ENCODE data around the gene DICER1.

DICER1 gene

GRCh38 chr14:95127531-95127911 is 29.8 kb downstream of the DICER1 start:
- in situ Hi-C loops (cut with HindIII; ENCODE audit: low sequenced_read_pairs) = loop anchor here (25.0 kb wide), 1 partner anchor 410 kb away; the partner anchor contains the start of gene GLRX5

GRCh38 chr14:95126906-95127530 is 30.3 kb downstream of the DICER1 start:
- in situ Hi-C loops (cut with HindIII; ENCODE audit: low sequenced_read_pairs) = loop anchor here (25.0 kb wide), 1 partner anchor 410 kb away; the partner anchor contains the start of gene GLRX5

- in situ Hi-C loops (cut with HindIII; ENCODE audit: low sequenced_read_pairs) = loop anchor here (25.0 kb wide), 1 partner anchor 411 kb away; the partner anchor contains the start of gene GLRX5
Measured at GRCh38 chr14:95125915-95126314, 31.4 kb downstream of the DICER1 start.

GRCh38 chr14:95125221-95125620 is 32.1 kb downstream of the DICER1 start:
- in situ Hi-C loops (cut with HindIII; ENCODE audit: low sequenced_read_pairs) = loop anchor here (25.0 kb wide), 1 partner anchor 412 kb away; the partner anchor contains the start of gene GLRX5

DNA sequence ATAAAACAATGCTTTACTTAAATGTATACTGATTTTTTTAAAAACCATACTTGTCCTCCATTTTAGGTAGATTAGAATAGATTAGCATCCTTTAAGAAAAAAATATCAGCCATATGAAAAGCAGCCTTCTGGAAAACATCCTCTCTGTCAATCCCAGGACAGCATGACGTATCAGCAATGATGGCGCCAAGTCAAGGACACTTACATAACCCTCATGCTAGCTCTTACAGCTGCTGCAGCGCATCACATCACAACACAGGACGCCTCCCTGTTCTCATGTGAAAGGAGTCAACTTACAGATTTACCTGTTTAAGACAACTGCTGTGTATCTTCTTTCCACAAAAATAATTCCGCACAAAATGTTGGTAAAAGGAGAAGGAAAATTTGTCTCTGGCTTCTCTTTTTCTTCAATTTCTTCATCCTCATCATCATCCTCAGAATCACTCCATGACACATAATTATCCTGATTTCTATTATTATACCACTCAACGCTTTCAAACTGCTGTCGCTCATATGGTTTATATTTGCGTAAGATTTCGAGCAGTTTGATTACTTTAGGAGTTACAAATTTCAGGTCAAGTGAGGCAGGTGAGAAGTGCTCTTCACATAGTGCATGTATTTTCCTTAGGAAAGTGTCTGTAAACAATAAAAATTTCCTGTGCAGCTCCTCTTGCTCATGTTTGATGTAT is 33.3 kb downstream of the DICER1 start:
- in situ Hi-C loops (cut with HindIII; ENCODE audit: low sequenced_read_pairs) = loop anchor here (5.0 kb wide), 1 partner anchor 38 kb away; no protein-coding TSS in a partner anchor

DNA sequence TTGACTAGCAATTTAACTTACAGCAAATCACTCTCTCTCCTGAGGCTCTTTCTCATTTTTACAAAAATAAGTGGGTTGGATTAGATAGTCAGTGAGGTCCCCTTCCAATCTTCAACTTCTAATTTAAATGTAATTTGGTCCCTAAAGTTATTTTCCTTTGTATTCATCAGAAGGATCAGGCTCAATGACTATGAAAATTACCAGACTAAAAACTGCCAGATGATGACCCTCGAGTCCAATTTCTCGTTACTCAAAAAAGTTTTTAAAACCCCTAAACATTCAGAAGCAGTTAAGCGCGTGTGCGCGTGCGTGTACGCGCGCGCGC is 34.7 kb downstream of the DICER1 start:
- in situ Hi-C loops (cut with HindIII; ENCODE audit: low sequenced_read_pairs) = loop anchor here (5.0 kb wide), 1 partner anchor 40 kb away; no protein-coding TSS in a partner anchor

GRCh38 chr14:95121911-95122620 is 35.3 kb downstream of the DICER1 start:
- in situ Hi-C loops (cut with HindIII; ENCODE audit: low sequenced_read_pairs) = loop anchor here (5.0 kb wide), 1 partner anchor 40 kb away; no protein-coding TSS in a partner anchor

- in situ Hi-C loops (cut with HindIII; ENCODE audit: low sequenced_read_pairs) = no loop called here
Measured at GRCh38 chr14:95119336-95119735, 38.0 kb downstream of the DICER1 start.

- in situ Hi-C loops (cut with HindIII; ENCODE audit: low sequenced_read_pairs) = no loop called here
Measured at GRCh38 chr14:95117937-95118721, 39.2 kb downstream of the DICER1 start.

GRCh38 chr14:95113476-95113875 is 43.9 kb downstream of the DICER1 start:
- in situ Hi-C loops (cut with HindIII; ENCODE audit: low sequenced_read_pairs) = no loop called here

DNA sequence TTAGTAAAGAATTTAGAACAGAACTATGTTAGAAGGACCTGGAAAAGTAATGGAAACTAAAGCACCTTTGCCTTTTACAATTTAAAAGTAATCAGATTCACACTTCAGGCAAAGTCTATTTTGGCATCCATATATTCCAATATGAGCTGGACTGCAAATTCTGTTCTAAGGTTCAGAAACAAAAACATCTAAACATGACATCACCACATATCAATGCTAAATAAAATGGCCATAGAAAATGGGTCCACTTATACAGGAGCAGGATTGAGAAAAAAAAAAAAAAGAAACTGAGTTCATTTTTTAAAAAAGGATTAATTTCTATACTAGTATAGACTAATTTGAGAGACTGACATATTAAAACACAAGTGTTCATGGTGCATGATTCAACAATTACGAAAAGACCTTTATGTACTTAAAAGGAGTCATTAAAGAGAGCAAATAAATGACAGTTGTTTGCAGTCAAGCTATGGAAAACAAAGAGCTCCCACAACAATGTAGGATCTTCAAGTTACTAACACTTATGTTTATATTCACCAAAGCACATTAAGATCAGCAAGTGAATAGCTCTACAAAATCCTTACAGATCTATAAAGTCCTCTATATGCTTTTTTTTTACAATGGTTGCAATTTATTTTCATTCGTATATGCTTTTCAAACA is 45.7 kb downstream of the DICER1 start:
- in situ Hi-C loops (cut with HindIII; ENCODE audit: low sequenced_read_pairs) = no loop called here

GRCh38 chr14:95110178-95110577 is 47.2 kb downstream of the DICER1 start:
- in situ Hi-C loops (cut with HindIII; ENCODE audit: low sequenced_read_pairs) = no loop called here

DNA sequence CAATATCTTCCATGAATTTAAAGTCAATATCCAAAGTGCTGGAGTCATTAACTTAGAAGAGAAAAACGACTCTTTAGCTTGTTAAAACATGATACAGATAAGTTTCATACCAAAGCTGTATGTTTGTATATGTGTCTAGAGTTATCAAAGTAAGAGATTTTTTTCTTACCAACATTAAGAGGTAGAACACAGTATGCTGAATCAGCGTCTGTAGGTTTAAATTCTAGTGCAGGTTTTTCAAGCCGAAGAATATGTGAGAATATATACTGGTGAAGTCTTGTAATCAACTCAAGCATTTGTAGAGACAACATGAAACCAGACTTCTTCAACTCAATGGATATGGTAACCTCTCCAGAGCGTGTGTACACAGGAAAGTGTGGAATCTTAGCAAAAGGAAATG is 49.6 kb downstream of the DICER1 start:
- in situ Hi-C loops (cut with HindIII; ENCODE audit: low sequenced_read_pairs) = no loop called here

- in situ Hi-C loops (cut with HindIII; ENCODE audit: low sequenced_read_pairs) = no loop called here
Measured at GRCh38 chr14:95106971-95107370, 50.4 kb downstream of the DICER1 start.

- in situ Hi-C loops (cut with HindIII; ENCODE audit: low sequenced_read_pairs) = no loop called here
Measured at GRCh38 chr14:95104911-95105310, 52.4 kb downstream of the DICER1 start.

- in situ Hi-C loops (cut with HindIII; ENCODE audit: low sequenced_read_pairs) = no loop called here
Measured at GRCh38 chr14:95102680-95103044, 54.7 kb downstream of the DICER1 start.

GRCh38 chr14:95101736-95102679 is 55.3 kb downstream of the DICER1 start:
- in situ Hi-C loops (cut with HindIII; ENCODE audit: low sequenced_read_pairs) = no loop called here

DNA sequence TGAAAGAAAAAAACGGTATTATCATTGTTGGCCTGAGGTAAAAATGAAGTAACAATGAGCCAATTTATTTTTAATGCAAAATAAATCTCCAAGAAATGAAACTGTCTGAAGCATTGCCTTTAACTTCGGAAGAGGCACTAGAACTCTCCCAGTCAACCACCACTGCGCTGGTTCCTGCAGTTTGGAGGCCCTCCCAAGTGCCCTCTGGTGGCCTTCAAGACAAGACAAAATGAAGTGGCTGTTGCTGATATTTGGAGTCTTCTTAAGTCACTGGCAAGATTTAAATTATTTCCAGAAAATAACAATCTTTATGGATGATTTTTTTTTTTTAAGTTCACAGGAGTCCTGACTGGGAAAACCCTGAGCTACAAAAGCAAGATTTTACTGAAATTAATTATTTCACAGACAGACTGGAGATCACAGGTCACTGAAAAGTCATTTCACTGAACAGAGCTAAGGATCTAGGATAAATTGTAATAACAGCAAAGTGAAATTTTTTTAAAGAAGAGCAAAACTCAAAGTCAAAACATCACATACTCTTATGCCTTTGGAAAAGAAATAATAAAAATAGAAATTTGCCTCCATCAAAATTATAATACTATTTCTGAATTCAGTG is 58.2 kb downstream of the DICER1 start:
- in situ Hi-C loops (cut with HindIII; ENCODE audit: low sequenced_read_pairs) = no loop called here

GRCh38 chr14:95097385-95097784 is 59.9 kb downstream of the DICER1 start:
- in situ Hi-C loops (cut with HindIII; ENCODE audit: low sequenced_read_pairs) = no loop called here

All from endothelial cell of hepatic sinusoid (primary cell).